Measurements from ENCODE around the gene SLC12A9.

DNA sequence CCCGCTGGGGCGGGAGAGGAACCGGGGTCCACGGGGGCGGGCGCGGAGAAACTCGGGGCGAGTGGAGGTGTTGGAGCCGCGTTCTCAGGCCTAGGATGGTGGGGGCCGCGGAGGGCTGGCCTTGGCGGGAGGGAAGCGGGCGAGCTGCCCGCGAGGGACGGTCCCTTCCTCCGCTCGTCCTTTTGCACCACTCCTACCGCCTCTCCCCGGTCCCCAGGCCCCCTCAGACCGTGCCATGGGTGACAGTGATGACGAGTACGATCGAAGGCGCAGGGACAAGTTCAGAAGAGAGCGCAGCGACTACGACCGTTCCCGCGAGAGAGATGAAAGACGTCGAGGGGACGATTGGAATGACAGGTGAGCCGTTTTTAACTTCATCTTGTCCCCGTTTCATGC is 22.8 kb downstream of the SLC12A9 start:
- TF ChIP-seq, protein P1, sequence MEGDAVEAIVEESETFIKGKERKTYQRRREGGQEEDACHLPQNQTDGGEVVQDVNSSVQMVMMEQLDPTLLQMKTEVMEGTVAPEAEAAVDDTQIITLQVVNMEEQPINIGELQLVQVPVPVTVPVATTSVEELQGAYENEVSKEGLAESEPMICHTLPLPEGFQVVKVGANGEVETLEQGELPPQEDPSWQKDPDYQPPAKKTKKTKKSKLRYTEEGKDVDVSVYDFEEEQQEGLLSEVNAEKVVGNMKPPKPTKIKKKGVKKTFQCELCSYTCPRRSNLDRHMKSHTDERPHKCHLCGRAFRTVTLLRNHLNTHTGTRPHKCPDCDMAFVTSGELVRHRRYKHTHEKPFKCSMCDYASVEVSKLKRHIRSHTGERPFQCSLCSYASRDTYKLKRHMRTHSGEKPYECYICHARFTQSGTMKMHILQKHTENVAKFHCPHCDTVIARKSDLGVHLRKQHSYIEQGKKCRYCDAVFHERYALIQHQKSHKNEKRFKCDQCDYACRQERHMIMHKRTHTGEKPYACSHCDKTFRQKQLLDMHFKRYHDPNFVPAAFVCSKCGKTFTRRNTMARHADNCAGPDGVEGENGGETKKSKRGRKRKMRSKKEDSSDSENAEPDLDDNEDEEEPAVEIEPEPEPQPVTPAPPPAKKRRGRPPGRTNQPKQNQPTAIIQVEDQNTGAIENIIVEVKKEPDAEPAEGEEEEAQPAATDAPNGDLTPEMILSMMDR (IDR thresholded peaks at IDR 0.05; ENCODE audit: low read length) = no peak
- TF ChIP-seq EZH2 (IDR thresholded peaks at IDR 0.05; ENCODE audit: borderline replicate concordance, low read length) = no peak
